Pancreas (tissue), 10 donors: Measurements from ENCODE around the gene OCEL1. TPM values are rescaled to one million over a fixed set of nuclear protein-coding genes. Genes with fewer than 3 reads are reported as not detected.

ENCODE experiments used
- ATAC-seq, 4 donors: fragments of 200-7000 bp; cut with Tn5 transposase; one replicate each; pipeline versions ENCODE4 v1.8.0 to v1.9.1; 2020; ENCODE audit warnings: mild to moderate bottlenecking in 4 of 4, moderate library complexity in 4 of 4
- DNase-seq, 6 donors: peaks; one replicate each; pipeline ENCODE4 v3.0.0-alpha.2; 2020
- FAIRE-seq: peaks from 2 replicates; lab custom pipeline; 2012; peaks lifted over from hg19 to GRCh38; lab: Jason Lieb, UNC
- H3K27ac ChIP-seq, 4 donors: fragments of 200-600 bp; sonication (generic); 1 replicate in 3 of 4; 2 replicates in 1 of 4; pipeline versions ENCODE4 v1.5.0 to v1.8.0; 2020
- H3K27me3 ChIP-seq, 4 donors: fragments of 200-600 bp; one replicate each; pipeline ENCODE4 v1.8.0; 2021
- H3K36me3 ChIP-seq, 3 donors: fragments of 200-600 bp; sonication (generic) in 1 of 3; one replicate each; pipeline versions ENCODE4 v1.5.0 to v1.8.0; 2020 to 2021
- H3K4me1 ChIP-seq, 3 donors: fragments of 200-600 bp; one replicate each; pipeline ENCODE4 v1.8.0; 2021
- H3K4me3 ChIP-seq, 4 donors: fragments of 200-600 bp; sonication (generic) in 2 of 4; one replicate each; pipeline versions ENCODE4 v1.5.0 to v1.8.0; 2020 to 2021
- H3K9me3 ChIP-seq, 4 donors: fragments of 200-600 bp; one replicate each; pipeline ENCODE4 v1.8.0; 2021
- WGBS, 2 donors: extraction: QIAGEN DNeasy Blood & Tissue Kit; methylation state at CpG; one replicate each; pipeline ENCODE4 v1.1.7; 2013; 5-methylcytosine and 5-hydroxymethylcytosine counted together
- intact Hi-C, 3 donors: fragments of 100-400 bp; cut with DNase I; formaldehyde crosslinking; loops; one replicate each; pipeline versions ENCODE4 v1.11.1 to v1.14.2; 2022
- polyA plus RNA-seq, 2 donors: library from polyadenylated mRNA; stranded (reverse); fragments of 200-250 nt; gene quantifications; one replicate each; pipeline ENCODE4 v1.2.3, GENCODE V29; 2013
- total RNA-seq, 6 donors: library from RNA; stranded (reverse); fragmentation: NEBNext Ultra II Directional in 4 of 6; extraction: Animal tissue kit (Norgen Biotek cat#: 25700) in 4 of 6; gene quantifications; one replicate each; pipeline versions ENCODE4 v1.2.1 to v1.2.4, GENCODE V29; 2021 to 2023
- TF ChIP-seq, protein P1 (sequence below), 4 donors: fragments of 200-600 bp; sonication (generic) in 3 of 4; IDR thresholded peaks; one replicate each; pipeline versions ENCODE4 v1.5.0 to v1.8.0; 2021; ENCODE audit warnings: antibody characterized with exemption in 4 of 4
- donor health status: healthy with polysubstance abuse.
- donor health status: DM: no; HTN: no; CAD: no; lungs with moderate emphysema.
- donor health status: DM: no; HTN: no; CAD: no.
- donor health status: control.
- donor health status: control.
- donor health status: Bipolar disorder and iron deficiency.
- donor health status: DM: yes; HTN: yes; CAD: no.
- donor health status: DM: no; HTN: no; CAD: no.
- donor health status: DM: no; HTN: no; CAD: no.
- donor health status: DM: yes; HTN: yes; CAD: no.

Gene OCEL1
- total and polyA plus RNA-seq, 8 donors = 13.4 to 28.4 (median 18.1) TPM

DNA sequence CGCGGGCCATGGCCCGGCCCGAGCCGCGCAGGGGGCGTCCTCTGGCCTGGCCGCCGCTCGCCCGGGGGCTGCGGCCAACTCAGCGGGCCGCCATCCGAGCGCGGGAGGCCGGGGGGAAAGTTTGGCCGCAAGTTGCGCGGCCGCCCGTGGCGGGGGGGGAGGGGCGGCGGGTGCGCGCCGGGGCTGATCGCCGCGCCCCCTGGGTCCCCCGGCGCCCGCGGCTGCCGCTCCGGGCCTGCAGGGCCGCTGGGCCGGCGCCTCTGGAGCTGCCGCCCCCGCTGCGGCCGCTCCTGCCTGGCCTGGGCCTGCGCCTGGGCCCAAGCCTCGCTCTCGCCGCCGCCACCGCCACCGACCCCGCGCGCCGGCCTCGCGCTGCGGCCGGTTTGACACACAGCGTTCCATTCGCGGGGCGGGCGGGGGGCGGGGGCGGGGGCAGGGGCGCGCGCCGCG lies 19.5 kb downstream of the OCEL1 start, which contains the start of gene NR2F6:
Gene NR2F6, minus strand, starts transcription at position 385 of the 450 bp plus-strand sequence. CDS start 699 bp downstream, outside the sequence.
- Histone ChIP-seq H3K27ac (peak within 1 kb of the TSS; percentile 84 to 91 (median 84)), H3K4me1 (peaks cover 19 to 36% (median 35%) of the 10 kb centered on the region in 3 donors), H3K4me3 (peak within 1 kb of the TSS; percentile 74 to 88 (median 82)), H3K36me3 (no peaks in the 10 kb centered on the region), H3K27me3 (no peaks in the 10 kb centered on the region), H3K9me3 (no peaks in the 10 kb centered on the region)
- FAIRE-seq (no peak), DNase-seq (no peak), ATAC-seq (no peak)
- TF ChIP-seq, protein P1, sequence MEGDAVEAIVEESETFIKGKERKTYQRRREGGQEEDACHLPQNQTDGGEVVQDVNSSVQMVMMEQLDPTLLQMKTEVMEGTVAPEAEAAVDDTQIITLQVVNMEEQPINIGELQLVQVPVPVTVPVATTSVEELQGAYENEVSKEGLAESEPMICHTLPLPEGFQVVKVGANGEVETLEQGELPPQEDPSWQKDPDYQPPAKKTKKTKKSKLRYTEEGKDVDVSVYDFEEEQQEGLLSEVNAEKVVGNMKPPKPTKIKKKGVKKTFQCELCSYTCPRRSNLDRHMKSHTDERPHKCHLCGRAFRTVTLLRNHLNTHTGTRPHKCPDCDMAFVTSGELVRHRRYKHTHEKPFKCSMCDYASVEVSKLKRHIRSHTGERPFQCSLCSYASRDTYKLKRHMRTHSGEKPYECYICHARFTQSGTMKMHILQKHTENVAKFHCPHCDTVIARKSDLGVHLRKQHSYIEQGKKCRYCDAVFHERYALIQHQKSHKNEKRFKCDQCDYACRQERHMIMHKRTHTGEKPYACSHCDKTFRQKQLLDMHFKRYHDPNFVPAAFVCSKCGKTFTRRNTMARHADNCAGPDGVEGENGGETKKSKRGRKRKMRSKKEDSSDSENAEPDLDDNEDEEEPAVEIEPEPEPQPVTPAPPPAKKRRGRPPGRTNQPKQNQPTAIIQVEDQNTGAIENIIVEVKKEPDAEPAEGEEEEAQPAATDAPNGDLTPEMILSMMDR (IDR thresholded peaks at IDR 0.05) = no peak
- intact Hi-C loops = no loop called here
- WGBS, 2 donors = 1% methylated on average over 15 to 72 of the region's 72 CpGs

DNA sequence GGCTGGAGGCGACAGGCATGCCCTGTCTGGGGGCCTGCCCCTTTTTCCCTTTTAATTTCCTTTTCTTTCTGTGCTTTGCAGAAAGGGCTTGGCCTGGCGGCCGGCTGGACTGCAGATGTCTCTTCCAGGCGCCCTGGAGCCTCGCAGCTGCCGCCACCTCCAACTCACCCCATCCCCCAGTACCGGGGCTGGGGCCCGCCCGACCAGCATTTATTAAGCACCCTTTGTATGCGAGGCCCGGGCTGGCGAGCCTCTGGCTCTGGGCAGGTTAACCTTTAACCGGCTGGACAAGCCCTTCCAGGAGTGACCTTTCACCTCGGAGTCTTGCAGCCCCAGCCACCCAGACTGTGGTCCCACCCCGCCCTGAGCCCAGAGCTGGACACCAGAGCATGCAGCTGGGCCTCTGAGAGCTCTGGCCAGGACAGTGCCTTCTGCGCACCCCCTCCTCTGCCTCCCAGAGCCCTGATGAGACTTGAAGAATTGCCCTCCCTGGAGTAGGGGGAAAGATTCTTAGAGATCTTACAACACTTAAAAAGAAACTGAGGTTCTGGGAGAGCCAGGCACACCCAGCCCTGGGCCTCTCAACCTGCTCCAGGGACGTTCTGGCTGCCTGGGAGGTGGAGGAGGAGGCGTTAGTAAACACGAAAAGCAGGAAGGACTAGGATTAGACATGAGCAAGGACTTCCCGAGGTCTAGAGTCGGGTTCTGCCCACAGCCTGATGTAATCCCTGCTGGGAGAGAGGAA lies 20.8 kb downstream of the OCEL1 start:
- intact Hi-C loops = no loop called here
- peak overlapping the region; percentile 84 to 91 (median 84) for H3K27ac ChIP-seq
- peak in 5 of 6 donors; percentile 57 to 87 (median 61) for DNase-seq
- FAIRE-seq = no peak
- peak; percentile 12 to 28 (median 16) for ATAC-seq
- peak overlapping the region in 2 of 4 donors; percentile 32 to 80 for H3K4me3 ChIP-seq
- peaks cover 18 to 36% (median 35%) of the 10 kb centered on the region in 3 donors for H3K4me1 ChIP-seq
- no peaks in the 10 kb centered on the region for H3K9me3 ChIP-seq
- TF ChIP-seq, protein P1 (IDR thresholded peaks at IDR 0.05) = no peak
- no peaks in the 10 kb centered on the region for H3K27me3 ChIP-seq
- H3K36me3 ChIP-seq = no peaks in the 10 kb centered on the region
- WGBS, 2 donors = 12 to 15% methylated on average over 19 to 21 of the region's 21 CpGs

DNA sequence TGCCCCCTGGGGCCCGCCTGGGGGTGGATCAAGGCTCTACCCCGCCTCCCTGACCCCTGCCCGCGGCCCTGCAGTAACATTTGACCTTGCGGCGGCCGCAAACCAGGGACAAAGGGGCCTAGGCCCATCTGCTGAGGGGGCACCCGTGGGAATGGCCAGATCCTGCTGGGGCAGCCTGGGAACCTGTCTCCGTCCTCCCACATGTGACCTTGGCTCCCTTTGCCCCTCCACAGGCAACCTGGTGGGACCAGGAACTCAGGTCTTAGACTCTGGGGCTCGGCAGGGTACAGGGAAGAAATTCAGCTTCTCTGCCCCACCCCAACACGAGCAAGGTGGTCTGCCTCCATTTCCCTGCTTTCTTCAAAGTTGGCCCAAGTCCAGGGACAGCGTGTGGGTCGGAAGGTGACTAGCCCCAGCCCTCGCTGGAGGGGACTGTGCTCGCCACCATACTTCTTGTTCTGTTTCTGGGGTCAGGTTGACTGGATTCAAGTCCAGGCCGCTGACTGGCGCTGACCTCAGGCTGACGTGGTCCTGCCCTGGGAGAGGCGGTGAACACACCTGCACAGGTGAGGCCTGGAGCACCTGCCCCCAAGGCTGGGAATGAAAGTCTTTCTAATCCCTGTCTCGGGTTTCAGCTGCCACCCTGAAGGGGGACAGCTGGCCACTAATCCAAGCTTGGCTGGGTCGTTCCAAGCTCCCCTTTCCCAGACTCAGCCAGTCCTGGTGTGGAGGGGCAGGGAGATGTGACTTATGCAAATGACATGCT lies 22.2 kb downstream of the OCEL1 start:
- Histone ChIP-seq H3K4me3 (no peak overlapping the region), H3K27ac (peak overlapping the region; percentile 76 to 91 (median 84)), H3K27me3 (no peaks in the 10 kb centered on the region), H3K4me1 (peaks cover 18 to 28% (median 28%) of the 10 kb centered on the region in 3 donors), H3K36me3 (no peaks in the 10 kb centered on the region), H3K9me3 (no peaks in the 10 kb centered on the region)
- no peak for FAIRE-seq
- DNase-seq = peak; percentile 80 to 94 (median 86)
- WGBS, 2 donors = 28 to 32% methylated on average over 21 of the region's 21 CpGs
- intact Hi-C loops = no loop called here
- TF ChIP-seq, protein P1 (IDR thresholded peaks at IDR 0.05) = no peak
- peak; percentile 49 to 59 (median 54) for ATAC-seq

DNA sequence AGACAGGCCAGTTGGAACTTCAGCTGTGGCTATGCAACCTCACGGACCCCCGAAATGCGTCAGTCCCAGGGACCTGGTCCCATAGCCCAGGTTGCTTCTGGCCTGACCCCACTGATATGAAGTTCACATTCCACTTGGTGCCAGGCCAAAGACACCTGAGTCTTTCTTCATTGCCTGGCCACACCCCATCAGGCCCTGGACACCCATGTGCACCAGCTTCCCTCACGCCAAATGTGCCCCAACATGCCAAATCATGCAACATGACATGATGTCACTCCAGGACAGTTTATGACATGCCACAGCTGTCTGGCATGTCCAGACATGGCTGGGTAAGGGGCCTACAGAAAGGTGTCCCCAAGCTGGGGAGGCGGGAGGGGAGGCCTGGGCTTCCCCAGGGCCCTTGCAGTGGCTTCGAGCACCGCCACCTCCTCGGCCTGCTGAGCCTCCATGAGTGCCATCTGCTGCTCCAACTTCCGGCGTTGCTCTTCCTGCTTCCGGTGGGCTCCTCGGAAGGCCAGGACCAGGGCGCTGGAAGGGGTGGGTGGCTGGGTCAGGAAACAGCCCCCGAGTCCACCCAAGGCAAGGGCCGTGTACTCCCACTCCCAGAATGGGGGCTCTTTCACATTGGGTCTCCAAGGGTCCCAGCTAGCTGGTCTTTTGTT lies 24.0 kb downstream of the OCEL1 start:
- TF ChIP-seq, protein P1 (IDR thresholded peaks at IDR 0.05) = no peak
- H3K4me3 ChIP-seq = no peak overlapping the region
- H3K27ac ChIP-seq = peak overlapping the region in 2 of 4 donors; percentile 84 to 91
- DNase-seq (peak in 1 of 6 donors; percentile 41), ATAC-seq (no peak), FAIRE-seq (no peak)
- H3K9me3 ChIP-seq = no peaks in the 10 kb centered on the region
- 87 to 90% methylated on average over 15 of the region's 15 CpGs for WGBS, 2 donors
- H3K36me3 ChIP-seq = no peaks in the 10 kb centered on the region
- peaks cover 18 to 28% (median 27%) of the 10 kb centered on the region in 3 donors for H3K4me1 ChIP-seq
- no peaks in the 10 kb centered on the region for H3K27me3 ChIP-seq
- intact Hi-C loops = no loop called here
